Activated CD8-positive, alpha-beta memory T cell treated with anti-CD3 and anti-CD28 coated beads for 36 hours (primary cell): ENCODE measurements around the gene SUGCT. TPM values are rescaled to one million over a fixed set of nuclear protein-coding genes. Genes with fewer than 3 reads are reported as not detected.
"Not testable (repeated sequence)": the region's sequence is repeated elsewhere in the genome, so short reads cannot be mapped to it uniquely, and the experiment has no call there.

Experiments
- CTCF ChIA-PET: fragments of 350-600 bp; sonication (Branson Sonifier 250); formaldehyde crosslinking; loops from one replicate; lab custom pipeline; 2021; ENCODE audit warnings: antibody characterized with exemption; lab: Charles Lee
- POLR2A ChIA-PET: fragments of 350-600 bp; sonication (Branson Sonifier 250); formaldehyde crosslinking; loops from one replicate; lab custom pipeline; 2021; ENCODE audit warnings: antibody characterized with exemption; lab: Charles Lee
- total RNA-seq, 2 experiments: library from RNA; stranded (reverse); gene quantifications; one replicate each; pipeline ENCODE4 v1.2.3, GENCODE V29; 2021

SUGCT gene
- total RNA-seq, 2 experiments from 2014 or later: 1.1 to 1.3 TPM

GRCh38 chr7:40133561-40134427, 1.0 kb upstream of the SUGCT start:
- POLR2A ChIA-PET: interaction anchor here (0.5 to 1.9 kb wide), 3 partner anchors 66 to 186 kb away, joined by 3 to 10 read pairs (median 3); partner anchors contain the start of gene CDK13
- CTCF ChIA-PET: interaction anchor here (0.8 to 1.3 kb wide), 5 partner anchors 9 to 237 kb away, joined by 3 to 4 read pairs (median 3); no protein-coding TSS in a partner anchor

- CTCF ChIA-PET: interaction anchor here (1.0 to 1.1 kb wide), 2 partner anchors 83 to 185 kb away, joined by 3 read pairs; no protein-coding TSS in a partner anchor
- POLR2A ChIA-PET: interaction anchor here (0.7 to 1.9 kb wide), 2 partner anchors 119 to 185 kb away, joined by 3 to 10 read pairs; partner anchors contain the start of gene CDK13
Measured at GRCh38 chr7:40135317-40135610, 459 bp downstream of the SUGCT start.

- ChIA-PET POLR2A (no interaction called here), CTCF (no interaction called here)
Measured at GRCh38 chr7:40137563-40137962, 2.8 kb downstream of the SUGCT start.

- CTCF ChIA-PET: no interaction called here
- POLR2A ChIA-PET: no interaction called here
Measured at GRCh38 chr7:40138973-40139372, 4.2 kb downstream of the SUGCT start.

- POLR2A ChIA-PET, CTCF ChIA-PET: not testable (repeated sequence)
Measured at GRCh38 chr7:40139891-40140290, 5.1 kb downstream of the SUGCT start.

- POLR2A ChIA-PET: not testable (repeated sequence)
Measured at GRCh38 chr7:40141916-40142315, 7.1 kb downstream of the SUGCT start.

GRCh38 chr7:40145596-40146130, 10.9 kb downstream of the SUGCT start:
- POLR2A ChIA-PET, CTCF ChIA-PET: not testable (repeated sequence)

More at GRCh38 chr7:40141916-40142315, 7.1 kb downstream of the SUGCT start:
- CTCF ChIA-PET: not testable (repeated sequence)

- ChIA-PET CTCF (no interaction called here), POLR2A (no interaction called here)
Measured at GRCh38 chr7:40147371-40148246, 12.8 kb downstream of the SUGCT start.

- POLR2A ChIA-PET, CTCF ChIA-PET: not testable (repeated sequence)
Measured at GRCh38 chr7:40148247-40148580, 13.4 kb downstream of the SUGCT start.

GRCh38 chr7:40148671-40149070, 13.9 kb downstream of the SUGCT start:
- CTCF ChIA-PET: no interaction called here

GRCh38 chr7:40151504-40151903, 16.7 kb downstream of the SUGCT start:
- ChIA-PET POLR2A (no interaction called here), CTCF (no interaction called here)

More at GRCh38 chr7:40148671-40149070, 13.9 kb downstream of the SUGCT start:
- POLR2A ChIA-PET: no interaction called here

GRCh38 chr7:40156988-40157387, 22.2 kb downstream of the SUGCT start:
- ChIA-PET POLR2A (no interaction called here), CTCF (no interaction called here)

GRCh38 chr7:40162516-40162915, 27.7 kb downstream of the SUGCT start:
- CTCF ChIA-PET: no interaction called here
- POLR2A ChIA-PET: no interaction called here

- POLR2A ChIA-PET: no interaction called here
Measured at GRCh38 chr7:40165216-40165615, 30.4 kb downstream of the SUGCT start.

GRCh38 chr7:40167291-40167690, 32.5 kb downstream of the SUGCT start:
- ChIA-PET CTCF (no interaction called here), POLR2A (no interaction called here)

More at GRCh38 chr7:40165216-40165615, 30.4 kb downstream of the SUGCT start:
- CTCF ChIA-PET: no interaction called here

GRCh38 chr7:40168266-40168665, 33.5 kb downstream of the SUGCT start:
- POLR2A ChIA-PET, CTCF ChIA-PET: not testable (repeated sequence)

GRCh38 chr7:40173121-40173520, 38.3 kb downstream of the SUGCT start:
- POLR2A ChIA-PET, CTCF ChIA-PET: not testable (repeated sequence)

- POLR2A ChIA-PET, CTCF ChIA-PET: not testable (repeated sequence)
Measured at GRCh38 chr7:40175256-40175655, 40.5 kb downstream of the SUGCT start.

GRCh38 chr7:40175725-40176510, 41.1 kb downstream of the SUGCT start:
- ChIA-PET CTCF (no interaction called here), POLR2A (no interaction called here)
